Hematopoietic multipotent progenitor cell treated with erythropoietin and hydrocortisone succinate and interleukin-3 and kit ligand, for 8 days (in vitro differentiated cells): Measurements from ENCODE around the gene AUTS2.
A peak's percentile ranks its signal among the peaks of the same experiment; 100 is the strongest.

Experiments
- DNase-seq: peaks from one replicate; pipeline ENCODE4 v3.0.0-alpha.2; 2015

The AUTS2 gene

GRCh38 chr7:69600710-69601519, 2.6 kb downstream of the AUTS2 start:
- DNase-seq = no peak

GRCh38 chr7:69602522-69602921, 4.2 kb downstream of the AUTS2 start:
- DNase-seq = no peak

DNA sequence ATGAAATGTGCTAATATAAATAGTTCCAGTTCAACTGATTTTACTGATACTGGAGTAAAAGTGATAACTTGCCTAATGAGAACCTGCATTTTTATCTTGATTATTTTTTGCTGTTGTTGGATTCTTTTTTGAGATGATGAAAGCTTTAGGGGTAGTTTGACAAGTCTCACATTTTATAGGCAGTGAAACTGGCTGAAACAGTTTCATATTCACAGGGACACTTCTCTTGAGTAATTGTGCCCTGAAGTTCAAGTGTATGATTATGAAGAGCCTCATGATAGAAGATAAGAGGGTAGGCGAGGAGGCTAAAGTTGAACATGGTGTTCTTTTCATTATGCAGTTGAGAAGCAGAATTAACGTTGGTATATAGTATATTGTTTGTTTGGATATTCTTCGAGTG, 5.1 kb downstream of the AUTS2 start:
- no peak for DNase-seq

GRCh38 chr7:69603937-69604494, 5.7 kb downstream of the AUTS2 start:
- no peak for DNase-seq

GRCh38 chr7:69605070-69605469, 6.8 kb downstream of the AUTS2 start:
- DNase-seq = no peak

- no peak for DNase-seq
Measured at GRCh38 chr7:69605546-69605945, 7.3 kb downstream of the AUTS2 start.

DNA sequence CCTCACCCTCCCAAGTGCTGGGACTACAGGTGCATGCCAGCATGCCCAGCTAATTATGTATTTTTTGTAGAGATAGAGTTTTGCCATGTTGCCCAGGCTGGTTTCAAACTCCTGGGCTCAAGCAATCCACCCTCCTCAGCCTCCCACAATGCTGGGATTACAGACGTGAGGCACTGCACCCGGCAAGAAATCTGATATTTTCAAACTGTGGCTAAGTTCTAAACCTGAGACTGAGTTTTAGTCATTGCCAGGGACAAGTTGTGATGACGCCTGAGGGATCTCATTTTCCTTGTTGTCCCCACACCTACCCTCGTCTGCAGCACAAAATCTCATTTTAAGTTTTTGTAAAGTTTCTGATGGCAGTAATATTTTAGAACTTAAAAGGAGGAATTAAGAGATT, 9.8 kb downstream of the AUTS2 start:
- no peak for DNase-seq

- DNase-seq = no peak
Measured at GRCh38 chr7:69608878-69609277, 10.6 kb downstream of the AUTS2 start.

GRCh38 chr7:69609541-69610373, 11.5 kb downstream of the AUTS2 start:
- no peak for DNase-seq

GRCh38 chr7:69610374-69611084, 12.3 kb downstream of the AUTS2 start:
- DNase-seq = no peak

- DNase-seq = no peak
Measured at GRCh38 chr7:69612981-69613380, 14.7 kb downstream of the AUTS2 start.

DNA sequence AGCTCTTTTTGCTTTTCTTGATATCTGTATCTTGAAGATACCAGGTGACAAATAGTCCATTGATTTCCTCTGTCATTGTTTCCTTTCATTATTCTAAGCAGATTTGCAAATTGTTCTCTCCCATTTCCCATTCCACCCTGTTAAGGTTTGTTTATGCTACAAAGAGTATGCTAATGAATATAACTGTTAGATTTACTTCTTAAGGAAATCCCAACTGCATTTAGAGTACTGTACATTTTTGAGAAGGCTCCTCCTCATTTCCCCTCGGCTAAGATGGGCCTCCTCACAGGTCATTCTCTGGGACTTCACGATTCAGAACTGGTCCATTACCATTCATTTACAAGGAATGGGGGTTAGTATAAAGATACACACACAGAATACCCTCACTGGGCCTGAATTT, 15.6 kb downstream of the AUTS2 start:
- DNase-seq = no peak

- no peak for DNase-seq
Measured at GRCh38 chr7:69615685-69616084, 17.4 kb downstream of the AUTS2 start.

- no peak for DNase-seq
Measured at GRCh38 chr7:69617364-69617763, 19.1 kb downstream of the AUTS2 start.

- no peak for DNase-seq
Measured at GRCh38 chr7:69619054-69619453, 20.8 kb downstream of the AUTS2 start.

DNA sequence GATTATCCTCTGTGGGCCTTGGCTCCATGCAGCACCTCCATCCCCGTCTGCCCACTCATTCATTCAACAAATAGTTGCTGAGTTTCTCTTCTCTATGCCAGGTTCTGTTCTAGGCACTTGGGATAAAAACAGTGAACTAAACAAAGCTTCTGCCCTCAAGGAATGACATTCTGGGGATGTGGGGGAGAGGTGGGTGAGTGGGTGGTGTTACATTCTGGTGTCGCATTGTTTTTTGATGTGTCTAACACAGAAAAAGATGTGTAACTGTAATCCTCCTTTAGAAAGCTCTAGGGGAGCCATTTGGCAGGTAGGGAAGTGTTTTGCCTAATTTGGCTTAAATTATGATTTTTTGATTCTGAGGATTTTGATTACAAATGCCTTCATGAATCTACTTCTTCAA, 21.4 kb downstream of the AUTS2 start:
- no peak for DNase-seq

GRCh38 chr7:69620063-69620462, 21.8 kb downstream of the AUTS2 start:
- DNase-seq = no peak

GRCh38 chr7:69620650-69621049, 22.4 kb downstream of the AUTS2 start:
- DNase-seq = no peak

GRCh38 chr7:69622014-69622835, 23.9 kb downstream of the AUTS2 start:
- peak; percentile 37 for DNase-seq

GRCh38 chr7:69622960-69623359, 24.7 kb downstream of the AUTS2 start:
- no peak for DNase-seq

DNA sequence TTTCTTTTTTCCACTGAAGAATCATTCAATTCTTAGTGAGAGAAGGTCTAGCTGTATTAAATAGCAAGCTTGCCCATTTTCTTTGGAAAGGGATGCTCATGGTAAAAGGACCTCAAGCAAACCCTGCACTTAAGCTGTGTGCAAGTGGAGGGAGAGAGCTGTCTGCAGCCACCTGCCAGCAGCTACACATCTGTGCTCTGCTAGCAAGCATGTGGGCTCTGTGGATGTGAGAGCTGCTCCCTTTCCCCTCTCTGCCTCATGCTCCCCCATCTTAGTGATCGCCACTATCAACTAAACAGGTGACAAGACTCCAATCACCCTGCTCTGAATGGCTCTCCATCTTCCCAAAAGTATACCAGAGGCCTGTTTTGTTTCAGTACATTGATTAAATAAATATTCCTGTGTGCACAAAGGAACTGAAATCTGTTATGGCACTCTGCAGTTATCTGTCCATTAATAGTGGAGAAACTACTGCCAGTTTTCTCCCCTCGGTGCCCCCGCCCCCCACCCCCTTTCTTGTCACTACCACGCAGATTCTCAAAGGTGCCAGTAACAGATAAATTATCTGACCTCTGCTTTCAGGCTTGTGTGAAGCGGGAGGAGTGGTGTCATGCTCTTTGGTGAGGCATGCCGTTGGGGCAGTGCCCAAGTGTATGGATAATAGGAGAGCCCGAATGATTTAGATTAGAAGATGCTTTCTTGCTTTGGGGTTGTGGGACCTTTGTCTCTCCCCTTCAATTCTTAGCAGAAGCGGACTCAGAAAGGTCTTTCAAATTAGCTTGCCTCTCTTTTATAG, 26.4 kb downstream of the AUTS2 start:
- peak; percentile 93 for DNase-seq
